Esophagus (tissue), 2 donors: ENCODE results near the gene COL11A2. TPM values are rescaled to one million over a fixed set of nuclear protein-coding genes. Genes with fewer than 3 reads are reported as not detected.

Experiments used
- H3K27ac ChIP-seq, 2 donors: one replicate each; pipeline ENCODE4 v1.5.1; 2013; ENCODE audit warnings: low read depth in 2 of 2, mild to moderate bottlenecking in 2 of 2, inconsistent platforms in 1 of 2, low read length in 1 of 2, moderate library complexity in 1 of 2
- H3K27me3 ChIP-seq, 2 donors: one replicate each; pipeline ENCODE4 v1.6.1; 2013; ENCODE audit warnings: low read length in 2 of 2, control low read depth in 1 of 2, mild to moderate bottlenecking in 1 of 2; ENCODE audit not compliant: insufficient read depth in 2 of 2, control insufficient read depth in 1 of 2
- H3K36me3 ChIP-seq, 2 donors: one replicate each; pipeline ENCODE4 v1.6.1; 2013; ENCODE audit warnings: low read length in 1 of 2; ENCODE audit not compliant: control insufficient read depth in 2 of 2, insufficient read depth in 2 of 2
- H3K4me1 ChIP-seq, 2 donors: one replicate each; pipeline ENCODE4 v1.6.1; 2013; ENCODE audit warnings: low read length in 1 of 2; ENCODE audit not compliant: control insufficient read depth in 2 of 2, insufficient read depth in 2 of 2
- H3K4me3 ChIP-seq, 2 donors: one replicate each; pipeline ENCODE4 v1.5.1; 2013; ENCODE audit warnings: low read length in 2 of 2, mild to moderate bottlenecking in 2 of 2, low read depth in 1 of 2, moderate library complexity in 1 of 2
- H3K9me3 ChIP-seq, 2 donors: one replicate each; pipeline ENCODE4 v1.6.1; 2013; ENCODE audit warnings: mild to moderate bottlenecking in 2 of 2, low read depth in 1 of 2, low read length in 1 of 2, moderate library complexity in 1 of 2; ENCODE audit not compliant: control insufficient read depth in 2 of 2, insufficient read depth in 1 of 2
- WGBS, 2 donors: extraction: QIAGEN DNeasy Blood & Tissue Kit; methylation state at CpG; one replicate each; pipeline ENCODE4 v1.1.7; 2013; 5-methylcytosine and 5-hydroxymethylcytosine counted together
- polyA plus RNA-seq, 2 donors: library from polyadenylated mRNA; stranded (reverse); fragments of 200-250 nt; gene quantifications; one replicate each; pipeline ENCODE4 v1.2.3, GENCODE V29; 2013
- donor health status: healthy with polysubstance abuse.
- donor health status: Bipolar disorder and iron deficiency.

COL11A2 gene
- polyA plus RNA-seq, 2 donors: 0.38 to 1.3 TPM

- Histone ChIP-seq H3K36me3 (no peaks in the 10 kb centered on the region), H3K9me3 (no peaks in the 10 kb centered on the region), H3K4me1 (no peaks in the 10 kb centered on the region), H3K27me3 (no peaks in the 10 kb centered on the region), H3K27ac (no peak overlapping the region), H3K4me3 (no peak overlapping the region)
- WGBS, 2 donors: 80 to 85% methylated on average over 14 of the region's 14 CpGs
Observed at GRCh38 chr6:33143113-33143770, 49.0 kb downstream of the COL11A2 start.

GRCh38 chr6:33142501-33143070 lies 49.7 kb downstream of the COL11A2 start:
- Histone ChIP-seq H3K27me3 (no peaks in the 10 kb centered on the region), H3K4me1 (no peaks in the 10 kb centered on the region), H3K9me3 (no peaks in the 10 kb centered on the region), H3K36me3 (no peaks in the 10 kb centered on the region), H3K27ac (no peak overlapping the region), H3K4me3 (no peak overlapping the region)
- 57 to 70% methylated on average over 5 of the region's 5 CpGs for WGBS, 2 donors

- Histone ChIP-seq H3K9me3 (no peaks in the 10 kb centered on the region), H3K27ac (peak overlapping the region in 1 of 2 donors; percentile 10), H3K36me3 (no peaks in the 10 kb centered on the region), H3K4me3 (no peak overlapping the region), H3K4me1 (no peaks in the 10 kb centered on the region), H3K27me3 (no peaks in the 10 kb centered on the region)
- 77 to 78% methylated on average over 7 of the region's 7 CpGs for WGBS, 2 donors
Observed at GRCh38 chr6:33140556-33140955, 51.7 kb downstream of the COL11A2 start.

- no peaks in the 10 kb centered on the region for H3K4me1 ChIP-seq
- H3K27me3 ChIP-seq: no peaks in the 10 kb centered on the region
- no peak overlapping the region for H3K27ac ChIP-seq
- 71 to 79% methylated on average over 8 of the region's 8 CpGs for WGBS, 2 donors
- no peaks in the 10 kb centered on the region for H3K36me3 ChIP-seq
- no peaks in the 10 kb centered on the region for H3K9me3 ChIP-seq
- no peak overlapping the region for H3K4me3 ChIP-seq
Observed at GRCh38 chr6:33139596-33140206, 52.6 kb downstream of the COL11A2 start.

- H3K9me3 ChIP-seq: no peaks in the 10 kb centered on the region
- no peak overlapping the region for H3K27ac ChIP-seq
- no peaks in the 10 kb centered on the region for H3K27me3 ChIP-seq
- H3K36me3 ChIP-seq: no peaks in the 10 kb centered on the region
- WGBS, 2 donors: 61 to 70% methylated on average over 4 of the region's 4 CpGs
- no peaks in the 10 kb centered on the region for H3K4me1 ChIP-seq
- H3K4me3 ChIP-seq: no peak overlapping the region
Observed at GRCh38 chr6:33136310-33136900, 55.9 kb downstream of the COL11A2 start.

- 58 to 66% methylated on average over 8 of the region's 8 CpGs for WGBS, 2 donors
Observed at GRCh38 chr6:33132081-33132524, 60.2 kb downstream of the COL11A2 start.

GRCh38 chr6:33128318-33128717 lies 63.9 kb downstream of the COL11A2 start:
- Histone ChIP-seq H3K36me3 (no peaks in the 10 kb centered on the region), H3K4me1 (no peaks in the 10 kb centered on the region), H3K4me3 (no peak overlapping the region), H3K27ac (no peak overlapping the region), H3K9me3 (peaks cover 2 to 4% of the 10 kb centered on the region in 2 donors), H3K27me3 (no peaks in the 10 kb centered on the region)
- WGBS, 2 donors: 54 to 65% methylated on average over 3 of the region's 3 CpGs

More at GRCh38 chr6:33132081-33132524, 60.2 kb downstream of the COL11A2 start:
- Histone ChIP-seq H3K27me3 (no peaks in the 10 kb centered on the region), H3K36me3 (no peaks in the 10 kb centered on the region), H3K9me3 (no peaks in the 10 kb centered on the region), H3K4me1 (no peaks in the 10 kb centered on the region), H3K4me3 (no peak overlapping the region), H3K27ac (no peak overlapping the region)

GRCh38 chr6:33126101-33126714 lies 66.1 kb downstream of the COL11A2 start:
- Histone ChIP-seq H3K36me3 (no peaks in the 10 kb centered on the region), H3K27me3 (no peaks in the 10 kb centered on the region), H3K27ac (no peak overlapping the region), H3K9me3 (peaks cover 2 to 4% of the 10 kb centered on the region in 2 donors), H3K4me3 (no peak overlapping the region), H3K4me1 (no peaks in the 10 kb centered on the region)
- 46 to 49% methylated on average over 5 of the region's 5 CpGs for WGBS, 2 donors

- Histone ChIP-seq H3K27me3 (no peaks in the 10 kb centered on the region), H3K4me1 (no peaks in the 10 kb centered on the region), H3K36me3 (no peaks in the 10 kb centered on the region), H3K27ac (no peak overlapping the region), H3K9me3 (peaks cover 2 to 4% of the 10 kb centered on the region in 2 donors), H3K4me3 (no peak overlapping the region)
- WGBS, 2 donors: 74 to 77% methylated on average over 4 of the region's 4 CpGs
Observed at GRCh38 chr6:33124947-33125346, 67.3 kb downstream of the COL11A2 start.
